SK-N-MC (cell line): Measurements from ENCODE around the gene MBNL2.

Experiments used
- EZH2 ChIP-seq: fragments of 200-600 bp; sonication (generic); IDR thresholded peaks from one replicate; pipeline ENCODE4 v1.6.1; 2017; ENCODE audit warnings: antibody characterized with exemption
- POLR2AphosphoS5 ChIP-seq: IDR thresholded peaks from 2 replicates; pipeline ENCODE4 v1.6.1; 2012; ENCODE audit warnings: mild to moderate bottlenecking, low read depth, low read length, borderline replicate concordance

DNA sequence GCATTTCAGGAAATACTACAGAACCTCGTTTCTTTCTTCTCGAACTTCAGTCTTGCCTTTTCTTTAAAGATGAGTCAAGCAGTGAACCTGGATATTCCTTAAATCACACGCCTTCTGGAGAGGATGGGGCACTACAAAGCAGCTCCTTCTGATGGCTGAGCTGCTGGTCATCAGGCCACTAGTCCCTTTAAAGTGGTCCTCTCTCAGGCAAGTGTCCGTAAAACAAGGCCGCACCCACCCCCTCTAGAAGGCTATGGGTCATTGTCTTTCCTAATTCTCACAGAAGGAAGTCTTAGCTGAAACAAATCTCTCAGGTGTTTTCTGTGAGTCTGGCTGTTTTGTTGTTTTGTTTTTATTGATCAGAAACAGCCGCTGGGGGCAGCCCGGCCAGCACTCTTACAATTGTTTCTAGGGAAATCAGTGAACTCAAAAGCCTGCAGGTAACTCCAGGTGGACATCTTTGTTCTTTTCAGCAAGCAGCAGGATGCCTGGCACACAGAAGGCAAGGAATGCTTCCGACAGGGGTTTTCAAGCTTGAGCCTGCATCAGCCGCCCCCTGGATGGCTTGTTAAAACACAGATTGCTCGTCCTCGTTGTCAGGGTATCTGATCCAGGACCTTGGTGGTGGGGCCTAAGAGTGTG is 45.4 kb downstream of the MBNL2 start:
- TF ChIP-seq POLR2AphosphoS5, result no peak
- TF ChIP-seq EZH2, result no peak
